HepG2 (cell line): ENCODE results near the gene SHC1. TPM values are rescaled to one million over a fixed set of nuclear protein-coding genes. Genes with fewer than 3 reads are reported as not detected.

ENCODE experiments used
- AHR ChIP-seq: IDR thresholded peaks from 2 replicates; pipeline ENCODE4 v1.6.1; 2018; ENCODE audit warnings: missing genetic modification reagents, missing compliant biosample characterization
- HNF4G ChIP-seq, 2 experiments: sonication (generic) in 1 of 2; formaldehyde crosslinking in 1 of 2; IDR thresholded peaks; 2 replicates each; pipeline versions ENCODE4 v1.4.0 to v1.6.1; 2011 to 2020; ENCODE audit warnings: borderline replicate concordance in 2 of 2, low read depth in 2 of 2, mild to moderate bottlenecking in 2 of 2, low read length in 1 of 2, missing genetic modification reagents in 1 of 2, moderate library complexity in 1 of 2
- PRDM15 ChIP-seq: sonication (generic); formaldehyde crosslinking; IDR thresholded peaks from 2 replicates; pipeline ENCODE4 v1.4.0; 2020; ENCODE audit warnings: missing genetic modification reagents
- XRCC5 ChIP-seq: fragments of 200-400 bp; formaldehyde crosslinking; optimal IDR thresholded peaks from 2 replicates; pipeline ENCODE3; 2017; ENCODE audit warnings: mild to moderate bottlenecking, low read length
- ZFX ChIP-seq: sonication (generic); formaldehyde crosslinking; IDR thresholded peaks from 2 replicates; pipeline ENCODE4 v1.4.0; 2020; ENCODE audit warnings: mild to moderate bottlenecking, low read depth, missing genetic modification reagents, moderate library complexity
- ZNF12 ChIP-seq: sonication (generic); formaldehyde crosslinking; IDR thresholded peaks from 2 replicates; pipeline ENCODE4 v1.5.0; 2020; ENCODE audit warnings: missing genetic modification reagents
- polyA plus RNA-seq, 8 experiments: library from polyadenylated mRNA; depleted of rRNA in 3 of 8; stranded (reverse) in 7 of 8; unstranded in 1 of 8; fragments of >200 nt; fragmentation: Illumina TruSeq in 4 of 8; extraction: Trizol in 4 of 8; gene quantifications; 2 replicates each; pipeline versions ENCODE4 v1.2.1 to v1.2.3, GENCODE V29; 2011 to 2016; ENCODE audit warnings: low read depth in 4 of 8, missing spikeins in 1 of 8, mixed read lengths in 1 of 8; ENCODE audit not compliant: insufficient read depth in 1 of 8
- total RNA-seq, 5 experiments: library from RNA; depleted of rRNA; stranded (reverse); fragments of >200 nt; fragmentation: Illumina TruSeq; extraction: Trizol; gene quantifications; 2 replicates each; pipeline ENCODE4 v1.2.3, GENCODE V29; 2016; ENCODE audit warnings: low read depth in 1 of 5
- TF ChIP-seq, protein P1 (sequence below): sonication (generic); formaldehyde crosslinking; IDR thresholded peaks from one replicate; pipeline ENCODE4 v1.5.1; 2020; ENCODE audit warnings: mild to moderate bottlenecking, missing genetic modification reagents; ENCODE audit errors: not compliant biosample characterization
- TF ChIP-seq, protein P2 (sequence below): sonication (generic); formaldehyde crosslinking; IDR thresholded peaks from 2 replicates; pipeline ENCODE4 v1.4.0; 2020; ENCODE audit warnings: mild to moderate bottlenecking, missing genetic modification reagents
- TF ChIP-seq, protein P3 (sequence below): fragments of 450-650 bp; IDR thresholded peaks from 2 replicates; pipeline ENCODE4 v1.6.1; 2017; ENCODE audit warnings: mild to moderate bottlenecking

The SHC1 gene
- total and polyA plus RNA-seq, 2 of the 13 experiments (the other 11 are each of a cell fraction or from before 2014, with no cell fraction given), result 52.0 to 137 TPM

DNA sequence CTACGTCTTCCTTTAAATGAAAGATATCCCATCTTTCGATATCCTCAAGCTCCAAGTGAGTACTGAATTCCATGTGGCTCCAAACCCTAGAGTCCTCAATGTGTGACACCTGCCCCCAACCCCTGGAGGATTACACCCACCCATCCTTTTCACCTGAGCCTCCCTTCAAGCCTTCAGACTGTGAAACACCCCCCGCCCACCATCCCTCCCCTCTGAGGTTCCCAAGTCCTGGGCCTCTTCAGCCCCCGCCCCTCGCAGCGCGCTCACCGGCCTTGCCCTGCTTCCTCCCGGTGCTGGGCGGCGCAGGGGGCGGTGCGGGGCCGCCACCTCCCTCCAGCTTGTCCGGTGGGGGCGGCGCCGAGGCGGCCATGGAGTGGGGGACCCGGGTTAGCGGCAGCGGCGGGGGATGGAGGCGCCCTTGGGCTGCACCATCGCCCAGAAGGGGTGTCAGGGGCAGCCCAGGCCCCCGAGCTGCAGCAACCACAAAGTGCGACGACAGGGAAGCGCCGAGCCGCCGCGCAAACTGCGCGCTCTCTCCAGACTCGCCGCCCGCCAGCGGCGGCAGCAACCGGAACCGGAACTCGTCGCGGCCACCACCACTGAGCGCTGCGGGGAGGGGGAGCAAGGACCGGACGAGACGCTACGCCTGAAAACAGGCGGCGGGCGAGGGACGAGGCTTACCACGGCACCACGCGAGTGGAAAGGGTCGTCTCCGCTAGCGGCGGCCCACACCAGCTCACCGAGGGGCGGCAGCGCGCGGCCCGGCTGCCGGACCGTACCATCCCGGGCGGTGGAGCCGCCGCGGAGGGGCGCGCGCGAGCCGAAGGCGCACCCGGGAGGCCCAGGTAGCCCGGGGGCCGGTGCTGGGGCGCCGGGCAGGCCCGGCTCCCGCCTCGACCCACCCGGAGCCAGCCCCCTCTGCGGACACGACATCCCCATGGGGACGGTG, 9.1 kb downstream of the SHC1 start, which contains the start of gene PYGO2 (continued):
- TF ChIP-seq PRDM15 (CRISPR knock-in tag) (peak; percentile 24; the same call in 1 of the 2 replicates), AHR (CRISPR knock-in tag) (no peak), ZNF12 (CRISPR knock-in tag) (no peak), ZFX (peak; percentile 77), XRCC5 (peak; percentile 46), HNF4G (IDR thresholded peaks at IDR 0.05; ENCODE audit: borderline replicate concordance, low read depth, low read length) (no peak), HNF4G (CRISPR knock-in tag; IDR thresholded peaks at IDR 0.05; ENCODE audit: borderline replicate concordance, low read depth) (peak; percentile 77)
- TF ChIP-seq, protein P1, sequence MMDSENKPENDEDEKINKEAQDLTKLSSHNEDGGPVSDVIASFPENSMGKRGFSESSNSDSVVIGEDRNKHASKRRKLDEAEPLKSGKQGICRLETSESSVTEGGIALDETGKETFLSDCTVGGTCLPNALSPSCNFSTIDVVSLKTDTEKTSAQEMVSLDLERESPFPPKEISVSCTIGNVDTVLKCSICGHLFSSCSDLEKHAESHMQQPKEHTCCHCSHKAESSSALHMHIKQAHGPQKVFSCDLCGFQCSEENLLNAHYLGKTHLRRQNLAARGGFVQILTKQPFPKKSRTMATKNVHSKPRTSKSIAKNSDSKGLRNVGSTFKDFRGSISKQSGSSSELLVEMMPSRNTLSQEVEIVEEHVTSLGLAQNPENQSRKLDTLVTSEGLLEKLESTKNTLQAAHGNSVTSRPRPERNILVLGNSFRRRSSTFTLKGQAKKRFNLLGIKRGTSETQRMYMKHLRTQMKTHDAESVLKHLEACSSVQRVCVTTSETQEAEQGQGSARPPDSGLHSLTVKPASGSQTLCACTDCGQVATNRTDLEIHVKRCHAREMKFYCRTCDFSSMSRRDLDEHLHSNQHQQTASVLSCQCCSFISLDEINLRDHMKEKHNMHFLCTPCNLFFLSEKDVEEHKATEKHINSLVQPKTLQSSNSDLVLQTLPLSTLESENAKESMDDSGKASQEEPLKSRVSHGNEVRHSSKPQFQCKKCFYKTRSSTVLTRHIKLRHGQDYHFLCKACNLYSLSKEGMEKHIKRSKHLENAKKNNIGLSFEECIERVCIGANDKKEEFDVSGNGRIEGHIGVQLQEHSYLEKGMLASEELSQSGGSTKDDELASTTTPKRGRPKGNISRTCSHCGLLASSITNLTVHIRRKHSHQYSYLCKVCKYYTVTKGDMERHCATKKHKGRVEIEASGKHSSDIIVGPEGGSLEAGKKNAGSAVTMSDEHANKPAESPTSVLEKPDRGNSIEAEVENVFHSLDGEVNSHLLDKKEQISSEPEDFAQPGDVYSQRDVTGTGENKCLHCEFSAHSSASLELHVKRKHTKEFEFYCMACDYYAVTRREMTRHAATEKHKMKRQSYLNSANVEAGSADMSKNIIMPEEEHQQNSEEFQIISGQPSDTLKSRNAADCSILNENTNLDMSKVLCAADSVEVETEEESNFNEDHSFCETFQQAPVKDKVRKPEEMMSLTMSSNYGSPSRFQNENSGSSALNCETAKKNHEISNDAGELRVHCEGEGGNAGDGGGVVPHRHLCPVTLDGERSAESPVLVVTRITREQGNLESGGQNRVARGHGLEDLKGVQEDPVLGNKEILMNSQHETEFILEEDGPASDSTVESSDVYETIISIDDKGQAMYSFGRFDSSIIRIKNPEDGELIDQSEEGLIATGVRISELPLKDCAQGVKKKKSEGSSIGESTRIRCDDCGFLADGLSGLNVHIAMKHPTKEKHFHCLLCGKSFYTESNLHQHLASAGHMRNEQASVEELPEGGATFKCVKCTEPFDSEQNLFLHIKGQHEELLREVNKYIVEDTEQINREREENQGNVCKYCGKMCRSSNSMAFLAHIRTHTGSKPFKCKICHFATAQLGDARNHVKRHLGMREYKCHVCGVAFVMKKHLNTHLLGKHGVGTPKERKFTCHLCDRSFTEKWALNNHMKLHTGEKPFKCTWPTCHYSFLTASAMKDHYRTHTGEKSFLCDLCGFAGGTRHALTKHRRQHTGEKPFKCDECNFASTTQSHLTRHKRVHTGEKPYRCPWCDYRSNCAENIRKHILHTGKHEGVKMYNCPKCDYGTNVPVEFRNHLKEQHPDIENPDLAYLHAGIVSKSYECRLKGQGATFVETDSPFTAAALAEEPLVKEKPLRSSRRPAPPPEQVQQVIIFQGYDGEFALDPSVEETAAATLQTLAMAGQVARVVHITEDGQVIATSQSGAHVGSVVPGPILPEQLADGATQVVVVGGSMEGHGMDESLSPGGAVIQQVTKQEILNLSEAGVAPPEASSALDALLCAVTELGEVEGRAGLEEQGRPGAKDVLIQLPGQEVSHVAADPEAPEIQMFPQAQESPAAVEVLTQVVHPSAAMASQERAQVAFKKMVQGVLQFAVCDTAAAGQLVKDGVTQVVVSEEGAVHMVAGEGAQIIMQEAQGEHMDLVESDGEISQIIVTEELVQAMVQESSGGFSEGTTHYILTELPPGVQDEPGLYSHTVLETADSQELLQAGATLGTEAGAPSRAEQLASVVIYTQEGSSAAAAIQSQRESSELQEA, result no peak
- TF ChIP-seq, protein P2, sequence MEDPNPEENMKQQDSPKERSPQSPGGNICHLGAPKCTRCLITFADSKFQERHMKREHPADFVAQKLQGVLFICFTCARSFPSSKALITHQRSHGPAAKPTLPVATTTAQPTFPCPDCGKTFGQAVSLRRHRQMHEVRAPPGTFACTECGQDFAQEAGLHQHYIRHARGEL (CRISPR knock-in tag), result no peak
- TF ChIP-seq, protein P3, sequence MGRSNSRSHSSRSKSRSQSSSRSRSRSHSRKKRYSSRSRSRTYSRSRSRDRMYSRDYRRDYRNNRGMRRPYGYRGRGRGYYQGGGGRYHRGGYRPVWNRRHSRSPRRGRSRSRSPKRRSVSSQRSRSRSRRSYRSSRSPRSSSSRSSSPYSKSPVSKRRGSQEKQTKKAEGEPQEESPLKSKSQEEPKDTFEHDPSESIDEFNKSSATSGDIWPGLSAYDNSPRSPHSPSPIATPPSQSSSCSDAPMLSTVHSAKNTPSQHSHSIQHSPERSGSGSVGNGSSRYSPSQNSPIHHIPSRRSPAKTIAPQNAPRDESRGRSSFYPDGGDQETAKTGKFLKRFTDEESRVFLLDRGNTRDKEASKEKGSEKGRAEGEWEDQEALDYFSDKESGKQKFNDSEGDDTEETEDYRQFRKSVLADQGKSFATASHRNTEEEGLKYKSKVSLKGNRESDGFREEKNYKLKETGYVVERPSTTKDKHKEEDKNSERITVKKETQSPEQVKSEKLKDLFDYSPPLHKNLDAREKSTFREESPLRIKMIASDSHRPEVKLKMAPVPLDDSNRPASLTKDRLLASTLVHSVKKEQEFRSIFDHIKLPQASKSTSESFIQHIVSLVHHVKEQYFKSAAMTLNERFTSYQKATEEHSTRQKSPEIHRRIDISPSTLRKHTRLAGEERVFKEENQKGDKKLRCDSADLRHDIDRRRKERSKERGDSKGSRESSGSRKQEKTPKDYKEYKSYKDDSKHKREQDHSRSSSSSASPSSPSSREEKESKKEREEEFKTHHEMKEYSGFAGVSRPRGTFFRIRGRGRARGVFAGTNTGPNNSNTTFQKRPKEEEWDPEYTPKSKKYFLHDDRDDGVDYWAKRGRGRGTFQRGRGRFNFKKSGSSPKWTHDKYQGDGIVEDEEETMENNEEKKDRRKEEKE, result no peak
